Retinal pigment epithelial cell (primary cell): Measurements from ENCODE around the gene GNAL.

ENCODE experiments used
- DNase-seq: peaks from one replicate; pipeline ENCODE4 v3.0.0-alpha.2; 2010; ENCODE audit warnings: low read depth
- H3K4me3 ChIP-seq: 2 replicates; pipeline ENCODE4 v1.5.1; 2011; ENCODE audit warnings: mild to moderate bottlenecking, low read length, control low read depth, moderate library complexity
- TF ChIP-seq, protein P1 (sequence below): conservative IDR thresholded peaks from 2 replicates; pipeline ENCODE4 v1.5.1; 2011; ENCODE audit warnings: low read depth, low read length, control low read depth, inconsistent platforms

The GNAL gene

DNA sequence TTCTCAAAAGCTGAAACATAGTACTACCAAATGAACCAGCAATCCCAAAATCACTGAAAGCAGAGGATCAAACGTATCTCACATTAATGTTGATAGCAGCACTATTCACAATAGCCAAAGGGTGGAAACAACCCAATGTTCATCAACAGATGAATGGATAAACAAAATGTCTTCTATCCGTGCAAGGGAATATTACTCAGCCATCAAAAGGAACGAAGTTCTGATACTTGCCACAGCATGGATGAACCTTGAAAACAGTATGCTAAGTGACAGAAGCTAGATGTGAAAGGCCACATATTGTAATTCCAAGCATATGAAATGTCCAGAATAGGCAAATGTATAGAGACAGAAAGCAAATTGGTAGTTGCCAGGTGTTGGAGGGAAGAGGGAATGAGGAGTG is 105.1 kb downstream of the GNAL start:
- no peak overlapping the region for H3K4me3 ChIP-seq
- DNase-seq: no peak
- TF ChIP-seq, protein P1, sequence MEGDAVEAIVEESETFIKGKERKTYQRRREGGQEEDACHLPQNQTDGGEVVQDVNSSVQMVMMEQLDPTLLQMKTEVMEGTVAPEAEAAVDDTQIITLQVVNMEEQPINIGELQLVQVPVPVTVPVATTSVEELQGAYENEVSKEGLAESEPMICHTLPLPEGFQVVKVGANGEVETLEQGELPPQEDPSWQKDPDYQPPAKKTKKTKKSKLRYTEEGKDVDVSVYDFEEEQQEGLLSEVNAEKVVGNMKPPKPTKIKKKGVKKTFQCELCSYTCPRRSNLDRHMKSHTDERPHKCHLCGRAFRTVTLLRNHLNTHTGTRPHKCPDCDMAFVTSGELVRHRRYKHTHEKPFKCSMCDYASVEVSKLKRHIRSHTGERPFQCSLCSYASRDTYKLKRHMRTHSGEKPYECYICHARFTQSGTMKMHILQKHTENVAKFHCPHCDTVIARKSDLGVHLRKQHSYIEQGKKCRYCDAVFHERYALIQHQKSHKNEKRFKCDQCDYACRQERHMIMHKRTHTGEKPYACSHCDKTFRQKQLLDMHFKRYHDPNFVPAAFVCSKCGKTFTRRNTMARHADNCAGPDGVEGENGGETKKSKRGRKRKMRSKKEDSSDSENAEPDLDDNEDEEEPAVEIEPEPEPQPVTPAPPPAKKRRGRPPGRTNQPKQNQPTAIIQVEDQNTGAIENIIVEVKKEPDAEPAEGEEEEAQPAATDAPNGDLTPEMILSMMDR: no peak

DNA sequence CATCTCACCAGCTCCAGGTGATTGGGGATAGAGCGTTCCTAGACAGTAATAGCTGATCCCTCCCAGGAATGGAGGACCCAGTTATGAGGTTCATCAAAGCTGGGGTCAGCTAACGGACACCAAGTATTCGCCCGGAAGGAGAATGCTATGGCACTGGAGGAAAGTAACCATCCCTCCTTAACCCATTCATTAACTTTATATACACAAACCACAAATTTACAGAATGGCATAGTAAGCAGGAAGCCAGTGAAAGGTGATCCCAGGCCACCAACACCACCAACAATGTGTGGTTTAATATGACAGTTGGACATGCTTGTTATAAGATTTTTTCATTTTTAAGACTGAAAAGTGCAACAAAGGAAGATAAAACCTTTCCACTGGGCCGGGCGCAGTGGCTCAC is 106.9 kb downstream of the GNAL start:
- H3K4me3 ChIP-seq: no peak overlapping the region
- TF ChIP-seq, protein P1: no peak
- no peak for DNase-seq

DNA sequence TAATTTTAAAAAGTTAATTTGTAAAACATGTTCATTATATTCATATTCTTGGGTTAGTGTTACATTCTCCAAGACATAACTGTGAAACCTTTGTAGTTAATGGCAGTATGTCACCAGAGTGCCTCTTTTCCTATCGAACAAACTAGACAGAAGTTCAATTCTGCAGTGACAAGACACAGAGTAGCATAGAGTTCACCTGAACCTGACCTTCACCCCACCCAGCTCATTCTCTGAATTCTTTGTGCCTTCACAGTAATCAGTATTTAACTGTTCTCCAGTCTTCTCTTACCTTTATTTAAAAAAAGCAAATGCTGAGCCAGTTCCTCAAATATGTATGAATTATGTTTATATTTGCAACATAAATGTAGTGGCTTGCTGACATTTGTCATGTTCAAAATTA is 109.2 kb downstream of the GNAL start:
- DNase-seq: no peak
- TF ChIP-seq, protein P1: no peak
- H3K4me3 ChIP-seq: no peak overlapping the region

DNA sequence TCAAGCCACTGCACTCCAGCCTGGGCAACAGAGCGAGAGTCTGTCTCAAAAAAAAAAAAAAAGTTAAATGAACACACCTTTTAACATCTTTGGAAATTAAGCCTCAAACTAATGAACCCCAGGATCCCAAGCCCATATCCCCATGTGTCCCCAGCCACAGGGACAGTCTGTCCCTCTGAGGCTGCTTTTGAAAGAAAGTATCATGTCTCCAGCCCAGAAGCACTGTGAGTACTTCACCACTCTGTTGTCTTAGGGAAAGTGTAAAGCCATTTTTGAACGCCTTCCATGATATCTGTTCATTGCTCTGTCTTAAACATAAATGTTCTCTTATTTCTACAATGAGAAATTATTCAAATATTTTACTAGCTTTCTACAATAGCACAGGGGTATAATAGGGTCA is 110.0 kb downstream of the GNAL start:
- TF ChIP-seq, protein P1: no peak

DNA sequence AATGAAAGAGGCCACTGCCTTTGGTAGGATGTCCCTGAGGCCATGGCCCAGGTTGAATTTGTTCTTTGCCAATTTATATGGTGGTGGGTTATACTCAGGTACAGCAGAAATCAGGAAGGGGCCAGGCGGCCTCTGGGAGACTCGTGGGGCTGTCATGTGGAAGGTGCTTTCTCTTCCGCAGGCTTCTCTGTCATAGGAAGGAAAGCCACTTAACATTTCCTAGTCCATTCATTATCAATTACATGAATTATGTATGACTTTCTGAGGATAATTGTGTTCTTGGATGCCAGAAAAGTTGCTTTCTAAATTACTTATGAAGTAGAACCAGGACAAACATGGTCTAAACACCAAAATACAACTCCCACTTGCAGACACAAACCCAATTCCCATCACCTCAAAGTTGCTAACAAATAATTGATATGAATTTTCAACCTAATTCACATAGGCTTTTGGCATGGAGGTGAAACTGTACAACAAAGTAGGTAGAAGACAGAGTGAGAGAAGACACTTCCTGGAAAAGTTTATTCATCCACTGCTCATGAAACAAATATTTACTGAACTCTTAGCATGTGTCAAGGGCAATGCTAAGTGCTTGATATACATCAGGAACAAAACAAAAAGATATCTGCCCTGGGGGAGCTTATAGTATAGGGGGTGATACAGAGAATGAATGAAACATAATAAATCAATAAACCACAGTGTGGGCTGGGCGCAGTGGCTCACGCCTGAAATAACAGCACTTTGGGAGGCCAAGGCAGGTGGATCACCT is 111.7 kb downstream of the GNAL start:
- no peak for DNase-seq
- TF ChIP-seq, protein P1: no peak
- no peak overlapping the region for H3K4me3 ChIP-seq

More for the DNA sequence above, 110.0 kb downstream of the GNAL start:
- DNase-seq: no peak
- no peak overlapping the region for H3K4me3 ChIP-seq

DNA sequence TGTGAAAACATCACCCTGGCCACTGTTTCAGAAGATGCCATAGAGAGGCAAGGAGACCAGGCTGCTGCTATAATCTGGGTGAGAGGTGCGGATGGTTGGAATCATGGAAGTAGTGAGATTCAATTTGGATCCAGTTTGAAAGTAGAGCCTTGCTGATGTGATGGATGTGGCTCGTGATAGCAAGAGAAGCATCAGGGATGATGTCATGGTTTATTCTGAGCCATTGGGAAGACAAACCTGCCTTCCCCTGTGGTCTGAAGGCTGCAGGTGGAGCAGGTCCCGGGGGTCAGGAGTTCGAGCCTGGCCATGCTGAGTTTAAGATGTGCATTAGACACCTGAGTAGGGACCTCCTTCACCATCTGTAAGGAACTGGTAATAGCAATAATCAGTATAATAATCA is 112.5 kb downstream of the GNAL start:
- TF ChIP-seq, protein P1: no peak
- no peak for DNase-seq
- no peak overlapping the region for H3K4me3 ChIP-seq

DNA sequence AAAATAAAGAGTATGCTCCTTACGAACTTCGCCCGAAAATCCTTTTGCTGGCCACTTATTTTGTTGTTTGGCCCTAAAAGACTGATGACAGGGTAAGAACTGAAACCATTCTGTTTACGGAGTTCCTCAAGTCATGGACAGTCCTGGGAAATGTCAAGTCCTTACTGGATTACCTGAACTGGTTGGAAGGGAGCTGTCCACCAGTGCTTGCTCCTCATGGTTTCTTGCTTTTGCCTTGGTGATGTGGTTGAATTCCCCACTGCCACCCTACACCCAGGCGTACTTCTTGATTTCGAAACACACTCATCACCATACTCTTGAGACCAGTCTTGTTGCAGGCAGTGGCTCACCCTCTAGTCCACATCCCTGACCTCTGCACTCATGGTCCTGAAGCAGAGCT is 113.1 kb downstream of the GNAL start:
- TF ChIP-seq, protein P1: no peak

More for the DNA sequence above, 113.1 kb downstream of the GNAL start:
- no peak overlapping the region for H3K4me3 ChIP-seq
- no peak for DNase-seq
